GM21447 (cell line): ENCODE data around the gene TNFAIP2.
"Not testable (repeated sequence)": the region's sequence is repeated elsewhere in the genome, so short reads cannot be mapped to it uniquely, and the experiment has no call there.

ENCODE experiments used
- ATAC-seq: cut with Tn5 transposase; IDR thresholded peaks from one replicate; pipeline ENCODE4 v1.9.1; 2021; ENCODE audit not compliant: unreplicated experiment

TNFAIP2 gene

DNA sequence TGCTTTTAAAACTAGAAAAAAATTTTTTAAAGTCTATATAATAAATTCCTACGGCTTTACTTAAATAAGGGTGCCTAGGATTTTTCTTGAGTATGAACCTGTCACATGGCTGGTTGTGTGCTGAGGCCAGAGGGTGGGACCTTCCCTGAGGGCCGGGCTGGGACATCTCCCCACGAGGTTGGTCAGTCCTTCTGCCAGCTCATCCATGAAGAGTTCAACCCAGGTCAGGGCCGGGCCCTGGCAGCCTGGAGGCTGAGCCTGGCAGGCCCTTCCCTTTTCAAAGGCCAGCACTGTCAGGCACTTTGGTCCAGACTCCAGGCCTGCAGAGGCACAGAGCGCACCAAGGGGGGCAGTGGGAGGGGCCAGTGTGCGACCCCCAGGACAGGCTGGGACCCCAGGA is 31.7 kb downstream of the TNFAIP2 start:
- no peak for ATAC-seq

DNA sequence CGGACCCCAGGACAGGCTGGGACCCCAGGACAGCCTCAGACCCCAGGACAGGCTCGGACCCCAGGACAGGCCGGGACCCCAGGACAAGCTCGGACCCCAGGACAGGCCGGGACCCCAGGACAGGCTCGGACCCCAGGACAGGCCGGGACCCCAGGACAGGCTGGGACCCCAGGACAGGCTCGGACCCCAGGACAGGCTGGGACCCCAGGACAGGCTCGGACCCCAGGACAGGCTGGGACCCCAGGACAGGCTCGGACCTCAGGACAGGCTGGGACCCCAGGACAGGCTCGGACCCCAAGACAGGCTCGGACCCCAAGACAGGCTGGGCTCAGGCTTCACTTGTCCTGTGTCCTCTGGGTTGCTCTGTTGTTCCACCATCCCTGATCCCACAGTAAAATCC is 32.2 kb downstream of the TNFAIP2 start:
- ATAC-seq, result not testable (repeated sequence)

DNA sequence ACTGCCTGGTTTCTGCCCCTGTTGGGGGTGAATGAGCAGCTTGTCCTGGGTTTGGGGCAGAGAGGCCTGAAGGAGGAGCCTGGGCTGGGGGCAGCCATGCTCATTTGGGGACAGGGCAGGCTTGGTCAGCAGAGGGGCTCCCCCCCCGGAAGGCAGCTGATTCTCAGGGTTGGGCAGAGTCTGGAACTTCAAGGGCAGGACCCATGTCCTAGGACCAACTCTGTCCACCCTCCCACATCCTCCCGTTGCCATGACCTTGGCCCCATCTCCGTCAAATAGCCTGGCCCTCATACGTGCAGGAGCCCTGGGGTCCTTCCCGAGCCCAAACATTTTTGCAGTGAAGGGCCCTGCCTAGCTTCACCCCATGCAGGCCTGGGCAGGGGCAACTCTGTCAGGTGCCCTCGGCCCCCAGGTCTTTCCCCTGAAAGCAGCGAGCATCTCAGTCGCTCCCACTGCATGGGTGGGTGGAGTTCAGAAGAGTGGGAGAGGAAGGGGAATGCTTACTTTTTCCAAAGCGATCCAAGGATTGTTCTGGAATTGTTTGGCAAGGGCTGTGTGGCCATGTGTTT is 32.6 kb downstream of the TNFAIP2 start:
- ATAC-seq, result no peak

DNA sequence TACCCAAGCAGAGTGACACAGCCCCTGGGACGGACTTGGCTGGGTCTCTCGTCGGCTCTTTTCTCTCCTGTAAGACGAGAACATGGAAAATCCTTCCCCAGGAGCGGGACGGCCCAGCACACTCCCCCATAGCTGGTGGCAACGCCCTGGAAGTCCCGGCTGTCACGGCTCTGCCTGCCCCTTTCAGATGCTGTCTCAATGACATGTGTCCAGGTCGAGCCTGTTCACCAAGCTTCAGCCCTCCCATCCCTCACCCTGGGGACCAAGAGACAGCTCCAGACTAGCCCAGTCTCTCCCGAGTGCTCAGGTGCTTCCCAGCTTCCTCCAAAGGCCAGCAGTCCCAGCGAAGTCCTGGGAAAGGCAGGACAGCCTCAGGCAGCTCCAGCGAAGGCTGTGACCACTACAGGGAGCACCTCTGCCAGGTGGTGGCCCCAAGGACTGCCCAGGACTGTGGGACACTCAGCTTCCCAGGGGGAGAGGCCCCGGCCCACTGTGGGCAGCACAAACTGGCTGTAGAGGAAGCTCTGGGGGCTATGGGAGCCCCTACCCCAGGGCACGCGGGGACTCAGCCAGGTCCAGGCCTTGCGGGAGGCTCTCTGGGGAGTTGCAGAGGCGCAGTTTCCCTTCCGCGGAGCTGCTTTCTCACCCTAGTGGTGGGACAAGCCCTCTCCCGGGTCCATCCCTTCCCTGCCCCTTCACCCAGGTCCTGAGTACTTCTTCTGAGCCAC is 33.6 kb downstream of the TNFAIP2 start:
- no peak for ATAC-seq

DNA sequence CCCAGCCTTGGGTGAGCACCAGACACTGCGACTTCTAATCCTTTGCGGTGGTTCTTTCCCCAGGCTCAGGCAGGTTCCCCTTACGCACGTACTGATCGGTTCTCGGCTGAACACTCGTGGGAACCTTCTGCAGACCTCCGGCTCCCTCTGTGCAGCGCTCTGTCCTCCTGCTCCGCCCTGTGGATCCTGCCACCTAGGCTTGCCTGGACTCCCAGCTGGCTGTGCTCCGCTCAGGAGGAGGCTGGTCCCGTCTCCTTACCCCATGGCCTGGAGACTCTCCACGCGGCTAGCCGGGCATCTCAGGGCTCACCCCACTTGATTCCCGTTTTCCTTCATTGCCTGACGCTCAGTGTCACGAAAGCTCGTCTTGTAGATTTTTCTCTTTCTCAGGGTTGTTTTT is 34.7 kb downstream of the TNFAIP2 start:
- no peak for ATAC-seq

DNA sequence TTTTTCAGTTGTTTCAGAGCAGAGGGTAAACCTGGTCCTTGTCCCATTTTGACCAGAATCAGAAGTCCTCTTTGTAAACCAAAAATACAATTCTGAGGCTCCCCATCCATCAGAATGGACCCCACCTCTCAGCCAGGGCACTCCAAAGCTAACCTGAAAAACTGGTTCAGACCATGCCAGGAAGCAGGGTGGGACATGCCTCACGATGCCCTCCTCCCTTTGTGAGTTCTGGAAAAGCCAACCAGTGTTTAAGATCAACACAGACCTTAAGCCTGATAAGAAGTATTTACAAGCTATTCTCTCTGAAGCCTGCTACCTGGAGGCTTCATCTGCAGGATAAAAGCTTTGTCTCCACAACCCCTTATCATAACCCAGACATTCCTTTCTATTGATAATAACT is 35.4 kb downstream of the TNFAIP2 start:
- ATAC-seq, result no peak

DNA sequence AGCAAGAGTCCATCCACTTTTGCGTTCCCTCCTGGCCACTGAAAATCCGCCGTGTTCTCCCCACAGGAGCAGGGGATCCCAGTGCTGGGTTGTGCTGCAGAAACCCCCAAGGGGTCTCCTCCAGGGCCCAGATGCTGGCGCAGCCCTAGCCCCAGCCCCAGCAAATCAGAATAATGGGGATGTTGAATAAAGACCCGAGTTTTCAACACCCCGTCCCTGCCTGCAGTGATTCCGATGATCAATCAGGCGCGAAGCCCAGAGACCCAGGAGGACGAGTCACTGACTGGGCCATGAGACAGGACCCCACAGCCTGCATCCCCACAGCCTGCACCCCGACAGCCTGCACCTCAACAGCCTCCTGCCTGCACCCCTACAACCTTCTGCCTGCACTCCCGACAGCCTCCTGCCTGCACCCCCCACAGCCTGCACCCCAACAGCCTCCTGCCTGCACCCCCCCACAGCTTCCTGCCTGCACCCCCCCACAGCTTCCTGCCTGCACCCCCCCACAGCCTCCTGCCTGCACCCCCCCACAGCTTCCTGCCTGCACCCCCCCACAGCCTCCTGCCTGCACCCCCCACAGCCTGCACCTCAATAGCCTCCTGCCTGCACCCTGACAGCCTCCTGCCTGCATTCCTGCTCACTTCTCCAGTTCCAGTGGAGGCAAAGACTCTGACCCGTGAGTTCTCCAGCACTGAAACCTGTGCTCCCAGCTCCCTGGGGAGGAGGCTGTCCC is 37.2 kb downstream of the TNFAIP2 start:
- ATAC-seq, result no peak

DNA sequence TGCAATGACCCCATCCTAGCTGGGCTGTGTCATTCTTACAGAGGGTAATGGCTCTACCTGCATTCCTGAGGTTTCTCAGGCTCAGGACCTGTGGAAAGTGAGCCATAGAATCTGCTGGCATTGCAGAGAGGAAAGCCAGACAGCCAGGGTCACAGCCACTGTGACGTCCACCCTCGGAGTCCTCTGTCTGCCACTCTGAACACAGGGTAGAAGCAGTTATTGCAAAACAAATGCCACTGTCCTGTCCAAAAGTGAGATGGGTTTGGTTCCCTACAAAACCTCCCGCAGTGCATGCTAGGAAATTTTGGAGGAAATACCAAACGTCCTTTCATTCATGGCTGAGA is 37.8 kb downstream of the TNFAIP2 start:
- no peak for ATAC-seq

DNA sequence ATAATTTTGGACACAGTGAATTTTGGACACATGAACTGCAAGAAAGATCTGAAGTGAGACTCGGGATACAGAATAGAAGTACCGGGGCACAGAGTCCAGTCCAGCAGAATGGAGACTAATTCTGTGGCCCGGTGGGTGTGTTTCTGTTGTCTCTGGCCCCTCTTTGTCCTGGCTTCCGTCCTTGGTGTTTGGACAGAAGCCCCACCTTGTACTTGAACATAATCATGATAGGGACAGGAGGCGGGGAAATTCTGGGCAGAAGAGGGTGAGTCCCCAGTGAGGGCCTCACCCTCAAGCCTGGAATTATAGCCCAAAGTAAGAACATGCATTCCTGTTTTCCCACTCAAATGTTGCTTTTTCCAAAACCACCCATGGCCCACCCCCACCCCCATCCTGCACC is 39.9 kb downstream of the TNFAIP2 start:
- no peak for ATAC-seq

DNA sequence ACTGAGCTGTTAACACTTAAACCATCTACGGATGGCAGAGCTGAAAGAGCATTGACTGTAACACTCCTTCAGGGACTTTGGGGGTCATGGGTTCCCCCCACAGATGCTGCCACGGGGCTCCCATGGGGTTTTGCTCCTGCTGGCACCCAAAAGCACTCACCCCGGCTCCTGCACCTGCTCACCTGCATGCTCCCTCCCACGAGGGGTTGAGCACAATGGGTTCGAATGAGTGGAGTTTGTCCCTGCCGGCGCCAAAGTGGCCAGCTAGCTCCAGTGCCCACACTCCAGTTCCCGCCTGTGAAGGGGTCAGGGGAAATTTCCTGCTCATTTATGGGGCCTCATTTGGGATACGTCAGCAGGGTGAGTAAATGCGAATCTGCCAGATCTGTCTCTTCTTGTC is 40.7 kb downstream of the TNFAIP2 start:
- ATAC-seq, result no peak

DNA sequence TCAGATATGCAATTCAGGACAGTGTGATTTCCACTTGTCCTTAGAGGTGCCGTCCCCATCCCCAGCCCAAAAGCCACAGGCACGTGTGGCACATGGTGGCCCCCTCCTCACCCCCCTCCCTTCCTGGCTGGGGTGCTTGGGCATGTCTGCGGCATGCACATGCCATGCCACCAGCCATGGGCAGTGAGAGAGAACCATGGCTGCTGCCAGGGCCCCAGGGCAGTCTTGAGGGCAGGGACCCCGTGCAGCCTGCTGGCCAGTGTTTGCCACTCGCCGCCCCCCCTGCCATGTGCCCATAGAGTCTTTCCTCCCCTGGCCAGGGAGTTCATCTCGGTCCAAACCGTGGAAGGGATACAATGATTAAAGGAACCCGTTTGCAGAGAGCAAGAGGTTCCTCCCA is 41.5 kb downstream of the TNFAIP2 start:
- no peak for ATAC-seq

DNA sequence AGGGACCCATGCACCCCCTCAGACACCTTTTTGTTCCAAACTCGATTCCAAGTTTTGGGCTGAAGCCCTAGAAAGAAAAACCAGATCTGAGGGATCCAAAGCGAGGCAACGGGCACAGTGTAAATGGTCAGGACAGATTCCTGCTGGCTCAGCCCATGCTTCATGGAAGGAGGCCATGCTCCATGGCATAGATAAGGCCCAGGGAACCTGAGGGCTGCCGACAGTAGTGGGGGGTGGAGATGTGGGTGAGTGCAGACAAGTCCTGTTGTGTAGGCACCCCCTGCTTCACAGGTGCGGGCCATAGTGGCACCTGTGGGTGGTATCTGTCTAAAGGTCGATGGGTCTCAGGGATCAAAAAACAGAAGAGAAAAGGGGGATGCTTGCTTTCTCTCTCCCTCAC is 42.1 kb downstream of the TNFAIP2 start:
- ATAC-seq, result no peak

DNA sequence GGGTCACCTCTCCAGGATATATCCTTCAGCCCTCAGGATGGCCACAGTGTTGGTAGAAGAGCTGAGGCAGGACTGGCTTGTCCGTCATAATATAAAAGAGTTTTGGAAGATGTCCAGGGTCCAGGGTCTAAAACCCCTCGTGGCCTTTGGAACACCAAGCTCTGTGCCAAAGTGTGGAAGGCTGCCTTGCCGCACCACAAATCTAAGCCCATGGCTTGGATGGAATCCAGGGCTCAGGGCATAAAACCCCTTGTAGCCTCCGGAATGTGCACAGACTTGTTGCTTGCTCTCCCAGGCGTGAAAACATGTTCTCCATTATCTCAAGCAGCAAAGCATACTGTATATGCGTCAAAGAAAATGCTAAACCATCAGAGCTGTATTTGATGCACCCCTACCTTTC is 46.7 kb downstream of the TNFAIP2 start:
- no peak for ATAC-seq

DNA sequence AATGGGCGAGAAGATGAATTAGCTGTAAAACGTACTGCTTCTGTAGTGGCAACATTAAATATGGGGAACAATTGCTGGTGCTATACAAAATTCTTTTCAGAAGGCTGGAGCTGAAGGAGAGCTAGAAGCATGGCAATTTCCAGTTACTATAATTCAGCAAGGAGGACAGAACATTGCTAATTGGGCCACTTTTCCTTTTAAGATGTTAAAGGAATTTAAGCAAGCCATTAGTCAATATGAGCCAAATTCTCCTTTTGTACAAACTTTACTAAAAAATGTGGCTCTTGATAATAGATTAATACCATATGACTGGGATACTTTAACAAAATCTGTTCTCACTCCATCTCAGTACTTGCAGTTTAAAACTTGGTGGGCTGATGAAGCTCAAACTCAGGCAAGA is 47.9 kb downstream of the TNFAIP2 start:
- ATAC-seq, result not testable (repeated sequence)

DNA sequence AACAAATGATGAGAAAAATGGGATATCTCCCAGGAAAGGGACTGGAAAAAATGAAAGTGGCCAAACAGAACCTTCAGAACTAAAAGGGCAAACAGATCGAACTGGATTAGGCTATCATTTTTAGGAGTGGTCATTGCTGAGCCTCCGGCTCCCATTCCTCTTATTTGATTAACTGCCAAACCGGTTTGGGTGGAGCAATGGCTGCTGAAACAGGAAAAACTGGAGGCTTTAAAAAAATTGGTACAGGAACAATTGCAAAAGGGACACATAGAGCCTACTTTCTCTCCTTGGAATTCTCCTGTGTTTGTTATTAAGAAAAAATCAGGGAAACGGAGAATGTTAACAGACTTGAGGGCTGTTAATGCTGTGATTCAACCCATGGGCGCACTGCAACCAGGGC is 49.7 kb downstream of the TNFAIP2 start:
- ATAC-seq, result no peak

DNA sequence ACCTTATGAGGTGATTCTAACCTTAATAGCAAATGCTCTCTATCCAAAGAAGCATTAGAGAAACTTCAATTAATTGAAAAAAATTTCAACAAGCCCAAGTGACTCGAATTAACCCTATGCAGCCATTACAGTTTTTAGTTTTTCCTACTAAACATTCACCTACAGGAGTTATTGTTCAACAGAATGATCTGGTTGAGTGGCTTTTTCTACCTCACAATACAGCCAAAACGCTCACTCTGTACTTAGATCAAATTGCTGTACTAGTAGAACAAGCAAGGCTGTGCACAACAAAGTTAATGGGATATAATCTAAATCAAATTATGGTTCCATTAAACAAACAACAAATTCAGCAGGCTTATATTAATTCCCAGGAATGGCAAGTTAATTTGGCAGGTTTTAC is 50.6 kb downstream of the TNFAIP2 start:
- ATAC-seq, result not testable (repeated sequence)

DNA sequence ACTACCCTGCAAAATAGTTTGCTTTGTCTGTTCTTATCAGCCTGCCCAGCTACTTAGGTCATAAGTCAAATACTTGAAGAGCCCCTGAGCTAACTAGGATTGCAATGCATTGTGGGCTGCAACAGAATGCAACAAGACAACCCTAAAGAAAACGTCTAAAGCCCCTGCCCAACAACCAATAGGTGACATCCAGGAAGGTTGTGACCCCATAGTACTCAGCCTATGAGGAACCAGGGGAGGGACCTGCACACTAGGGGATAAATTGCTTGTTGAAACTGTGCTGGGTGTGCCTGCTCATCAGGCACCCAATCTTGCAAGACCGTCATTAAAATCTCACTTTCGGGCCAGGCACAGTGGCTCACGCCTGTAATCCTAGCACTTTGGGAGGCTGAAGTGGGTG is 52.9 kb downstream of the TNFAIP2 start:
- ATAC-seq, result not testable (repeated sequence)

DNA sequence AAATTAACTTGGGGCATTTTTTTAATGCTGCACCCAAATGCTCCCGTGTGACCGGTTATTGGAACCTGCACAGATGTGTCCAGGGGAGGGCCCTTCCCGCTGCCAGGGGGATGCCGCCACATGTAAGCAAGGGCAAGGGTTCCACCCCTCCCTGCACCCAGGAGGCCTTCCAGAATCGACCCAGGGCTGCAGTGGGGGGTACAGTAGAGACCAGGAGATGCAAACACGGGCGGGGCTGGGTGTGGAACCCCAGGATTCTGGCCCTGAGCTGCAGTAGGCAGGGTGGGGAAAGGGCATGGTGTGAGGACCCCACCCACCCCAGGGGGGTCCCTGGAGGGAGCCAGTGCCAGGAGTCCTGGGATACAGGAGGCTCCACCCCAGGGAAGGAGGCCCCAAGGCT is 54.1 kb downstream of the TNFAIP2 start:
- no peak for ATAC-seq

DNA sequence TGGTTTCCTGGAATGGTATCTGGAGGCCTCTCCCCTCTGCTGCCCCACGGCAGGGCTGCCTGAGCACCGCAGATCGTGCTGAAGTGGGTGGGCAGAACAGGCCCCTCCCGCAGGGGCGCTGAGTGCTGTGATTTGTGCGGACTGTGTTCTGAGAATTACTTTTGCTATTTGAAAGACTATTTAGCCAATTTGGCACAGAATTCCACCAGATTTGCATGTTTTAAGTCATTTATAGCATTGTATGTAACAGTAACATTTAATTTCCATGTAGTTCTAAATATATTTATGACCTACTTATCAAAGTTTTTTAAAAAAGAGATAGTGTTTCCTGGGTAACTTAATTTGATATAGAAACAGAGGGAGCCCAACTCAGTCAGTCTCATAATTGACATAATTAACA is 55.3 kb downstream of the TNFAIP2 start:
- no peak for ATAC-seq

DNA sequence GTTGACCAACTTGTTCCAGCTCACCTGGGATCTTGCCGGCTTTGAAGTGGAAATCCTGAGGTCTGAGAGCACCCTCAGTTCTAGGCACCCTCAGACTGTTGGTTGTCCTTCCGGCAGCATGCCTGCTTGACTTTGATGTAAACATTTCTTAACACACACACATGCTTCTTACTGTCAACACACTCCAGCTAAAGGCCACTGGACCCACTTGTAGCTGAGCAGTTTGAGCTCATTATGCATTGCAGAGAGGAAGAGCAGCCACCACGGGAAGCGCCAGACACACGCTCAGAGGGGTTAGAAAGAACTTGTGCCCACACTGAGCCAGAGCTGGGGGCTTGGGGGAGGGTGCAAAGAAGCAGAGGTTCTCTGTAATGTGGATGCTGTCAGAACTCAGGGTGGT is 55.8 kb downstream of the TNFAIP2 start:
- ATAC-seq, result no peak

DNA sequence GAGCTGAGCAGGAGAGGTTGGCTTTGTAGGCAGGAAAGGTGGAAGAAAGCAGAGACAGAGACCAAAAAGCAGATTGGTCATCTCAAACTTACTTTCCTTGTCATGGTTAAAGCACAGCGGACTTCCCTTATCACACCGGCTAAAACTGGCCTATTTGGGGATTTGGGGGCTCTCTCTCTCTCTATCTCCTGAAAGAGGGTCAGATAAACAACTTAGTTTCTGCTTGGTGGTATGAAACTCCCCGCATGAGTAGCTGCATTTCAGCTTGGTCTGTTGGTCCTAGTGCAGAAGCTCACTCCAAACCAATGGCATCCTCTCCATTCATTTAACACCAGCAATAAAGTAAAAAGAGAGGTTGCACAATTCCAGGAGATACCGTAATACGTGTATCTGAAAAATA is 57.1 kb downstream of the TNFAIP2 start:
- no peak for ATAC-seq

DNA sequence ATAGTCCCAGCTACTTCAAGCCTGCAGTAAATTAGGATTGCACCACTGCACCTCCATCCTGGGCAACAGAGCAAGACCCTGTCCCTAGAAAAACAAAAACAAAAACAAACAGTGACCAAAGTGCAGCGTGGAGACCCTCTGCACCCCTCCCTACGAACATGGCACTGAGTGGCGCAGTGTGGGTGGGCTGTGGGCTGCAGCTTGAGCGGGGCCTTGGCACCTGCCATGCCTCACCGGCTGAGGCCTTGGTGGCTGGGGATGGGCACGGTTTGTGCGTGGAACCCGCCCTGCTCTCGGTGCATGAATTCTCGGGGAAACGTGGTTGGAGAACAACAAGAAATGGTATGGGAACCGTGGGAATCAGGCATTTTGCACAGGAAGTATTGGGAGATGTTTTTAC is 60.8 kb downstream of the TNFAIP2 start:
- ATAC-seq, result no peak
